Fibroblast of lung (primary cell): ENCODE measurements around the gene NKAIN2.

Experiments used
- EZH2 ChIP-seq: IDR thresholded peaks from 2 replicates; pipeline ENCODE4 v1.5.1; 2012; ENCODE audit warnings: low read length, control low read depth, mild to moderate bottlenecking; ENCODE audit errors: missing control alignments
- TF ChIP-seq, protein P1 (sequence below), 2 donors: IDR thresholded peaks in 1 of 2; conservative IDR thresholded peaks in 1 of 2; 1 replicate in 1 of 2; 2 replicates in 1 of 2; pipeline ENCODE4 v1.5.1; 2011 to 2012; ENCODE audit warnings: low read length in 2 of 2, control low read depth in 1 of 2, inconsistent platforms in 1 of 2, low read depth in 1 of 2, mild to moderate bottlenecking in 1 of 2

DNA sequence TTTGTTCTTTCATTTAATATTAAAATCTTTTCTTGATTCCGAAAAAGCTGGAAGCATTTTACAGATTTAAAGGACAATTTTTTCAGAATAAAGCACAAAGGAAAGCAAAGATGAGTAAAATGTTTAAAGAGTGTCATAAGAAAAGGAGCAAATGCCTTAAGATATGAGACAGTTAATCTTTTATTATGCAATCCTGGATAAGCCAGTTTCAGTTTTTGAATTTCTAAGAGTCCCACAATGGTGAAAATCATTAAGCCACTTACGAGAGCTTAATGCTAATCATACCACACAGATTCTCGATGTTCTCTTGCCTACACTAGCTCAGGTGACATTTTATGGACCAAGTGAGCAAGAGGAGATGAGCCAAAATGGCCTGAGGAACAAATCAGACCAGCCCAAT, 1054.9 kb downstream of the NKAIN2 start:
- TF ChIP-seq, protein P1, sequence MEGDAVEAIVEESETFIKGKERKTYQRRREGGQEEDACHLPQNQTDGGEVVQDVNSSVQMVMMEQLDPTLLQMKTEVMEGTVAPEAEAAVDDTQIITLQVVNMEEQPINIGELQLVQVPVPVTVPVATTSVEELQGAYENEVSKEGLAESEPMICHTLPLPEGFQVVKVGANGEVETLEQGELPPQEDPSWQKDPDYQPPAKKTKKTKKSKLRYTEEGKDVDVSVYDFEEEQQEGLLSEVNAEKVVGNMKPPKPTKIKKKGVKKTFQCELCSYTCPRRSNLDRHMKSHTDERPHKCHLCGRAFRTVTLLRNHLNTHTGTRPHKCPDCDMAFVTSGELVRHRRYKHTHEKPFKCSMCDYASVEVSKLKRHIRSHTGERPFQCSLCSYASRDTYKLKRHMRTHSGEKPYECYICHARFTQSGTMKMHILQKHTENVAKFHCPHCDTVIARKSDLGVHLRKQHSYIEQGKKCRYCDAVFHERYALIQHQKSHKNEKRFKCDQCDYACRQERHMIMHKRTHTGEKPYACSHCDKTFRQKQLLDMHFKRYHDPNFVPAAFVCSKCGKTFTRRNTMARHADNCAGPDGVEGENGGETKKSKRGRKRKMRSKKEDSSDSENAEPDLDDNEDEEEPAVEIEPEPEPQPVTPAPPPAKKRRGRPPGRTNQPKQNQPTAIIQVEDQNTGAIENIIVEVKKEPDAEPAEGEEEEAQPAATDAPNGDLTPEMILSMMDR (conservative IDR thresholded peaks at IDR 0.05 in 1 of 2, IDR thresholded peaks at IDR 0.05 in 1 of 2; ENCODE audit: low read depth in 1 of 2, low read length in 2 of 2), result no peak
- TF ChIP-seq EZH2, result no peak
